Stimulated activated CD4-positive, alpha-beta T cell treated with anti-CD3 and anti-CD28 coated beads, Interleukin-2, amount 100 ng/mL, for 24 hours (primary cell): ENCODE results near the gene NSUN4.

Experiments
- DNase-seq, 2 donors: peaks; one replicate each; pipeline ENCODE4 v3.0.0-alpha.2; 2020

Gene NSUN4

DNA sequence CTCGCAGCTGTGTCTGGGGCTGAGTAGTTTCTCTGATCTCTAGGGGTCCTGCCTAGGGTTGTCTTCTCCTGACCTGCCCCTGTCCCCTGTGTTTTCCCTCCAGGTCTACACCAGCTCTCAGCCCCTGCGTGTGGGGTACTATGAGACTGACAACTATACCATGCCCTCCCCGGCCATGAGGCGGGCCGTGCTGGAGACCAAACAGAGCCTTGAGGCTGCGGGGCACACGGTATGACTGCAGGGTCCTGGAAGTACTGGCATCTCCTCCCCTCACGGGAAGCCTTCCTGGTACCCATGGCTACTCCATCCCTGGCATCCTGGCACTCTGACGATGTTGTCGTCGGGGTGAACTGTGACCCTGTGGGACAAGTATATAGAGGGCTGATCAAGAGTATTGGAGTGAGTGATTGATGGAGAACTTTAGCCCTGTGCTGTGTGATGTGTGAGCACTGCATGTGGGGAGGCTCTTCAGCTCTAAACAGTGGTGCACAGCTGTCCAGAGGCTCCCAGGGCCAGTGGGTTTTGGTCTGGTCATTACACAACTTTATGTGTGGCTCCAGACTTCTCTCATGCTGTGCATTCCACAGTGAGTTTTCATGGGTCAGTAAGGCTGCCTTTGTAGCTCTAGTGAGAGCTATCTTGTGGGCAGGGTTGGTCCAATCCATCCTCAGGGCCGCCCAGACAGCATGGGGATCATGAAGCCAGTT is 67.9 kb downstream of the NSUN4 start:
- no peak for DNase-seq

DNA sequence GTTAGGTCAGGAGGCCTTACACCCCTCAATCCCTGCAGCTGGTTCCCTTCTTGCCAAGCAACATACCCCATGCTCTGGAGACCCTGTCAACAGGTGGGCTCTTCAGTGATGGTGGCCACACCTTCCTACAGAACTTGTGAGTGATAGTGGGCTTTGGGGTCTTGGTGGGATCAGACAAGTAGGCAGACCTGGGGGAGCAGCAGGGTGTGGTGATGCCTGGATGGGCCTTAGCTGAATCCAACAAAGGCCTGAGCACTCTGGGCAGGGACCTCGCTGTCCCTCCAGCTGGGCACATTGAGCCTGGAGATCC is 68.4 kb downstream of the NSUN4 start:
- no peak for DNase-seq

DNA sequence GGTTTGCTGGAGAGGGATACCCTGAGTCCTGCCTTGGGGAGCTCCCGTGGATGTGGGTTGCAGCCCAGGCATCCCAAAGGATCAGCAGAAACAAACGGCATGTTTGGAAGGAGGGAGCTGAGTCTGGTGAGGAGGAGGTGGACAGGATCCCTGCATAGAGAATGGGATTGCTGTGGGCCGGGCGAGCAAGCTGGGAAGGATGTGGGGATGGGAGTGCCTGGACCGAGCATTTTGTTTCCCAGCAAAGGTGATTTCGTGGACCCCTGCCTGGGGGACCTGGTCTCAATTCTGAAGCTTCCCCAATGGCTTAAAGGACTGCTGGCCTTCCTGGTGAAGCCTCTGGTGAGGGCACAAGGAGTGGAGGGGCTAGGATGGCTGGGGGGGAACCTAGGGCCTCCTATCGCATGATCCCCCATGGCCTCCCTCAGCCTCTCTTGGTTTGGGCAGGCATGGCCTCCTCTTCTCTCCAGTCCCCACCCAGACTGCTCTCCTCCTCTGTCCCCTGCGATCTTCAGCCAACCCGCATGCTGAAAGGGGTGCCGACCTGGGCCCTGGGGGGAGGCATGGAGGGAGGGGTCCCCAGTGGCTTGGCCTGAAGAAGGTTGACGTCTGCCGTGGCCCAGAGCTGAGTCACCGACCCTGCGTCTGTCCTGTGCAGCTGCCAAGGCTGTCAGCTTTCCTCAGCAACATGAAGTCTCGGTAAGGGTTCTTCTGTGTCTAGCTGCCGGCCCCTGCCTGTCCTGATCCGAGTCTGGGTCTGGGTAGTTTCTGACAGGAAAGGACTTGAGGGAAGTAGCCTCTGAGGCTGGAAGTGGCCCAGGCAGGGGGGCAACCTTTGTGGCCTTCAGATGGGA is 69.8 kb downstream of the NSUN4 start:
- no peak for DNase-seq

DNA sequence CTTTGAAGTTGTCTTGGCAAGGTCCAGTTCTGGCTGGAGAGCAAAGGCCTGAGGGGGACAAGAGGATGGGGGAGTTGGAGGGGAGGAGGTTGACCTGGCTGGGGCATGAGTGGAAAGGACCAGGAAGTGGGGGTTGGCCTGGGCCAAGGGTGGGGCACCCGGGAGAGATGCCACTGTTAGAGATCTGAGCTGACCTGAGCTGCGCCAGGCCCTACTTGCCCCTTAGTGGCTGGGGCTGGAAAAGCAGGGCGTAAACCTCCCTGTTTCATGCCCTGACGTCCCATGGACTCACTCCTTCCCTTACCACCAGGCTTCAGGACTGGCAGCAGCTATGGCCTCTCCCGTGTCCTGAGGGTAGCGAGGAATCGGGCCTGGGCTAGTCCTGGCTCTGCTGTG is 70.4 kb downstream of the NSUN4 start:
- DNase-seq, result no peak
